Endodermal cell (in vitro differentiated cells): ENCODE data around the gene CHCHD4. TPM values are rescaled to one million over a fixed set of nuclear protein-coding genes. Genes with fewer than 3 reads are reported as not detected.

ENCODE experiments used
- DNase-seq: peaks from one replicate; pipeline ENCODE4 v3.0.0-alpha.2; 2017
- H3K27ac ChIP-seq: 2 replicates; pipeline ENCODE4 v1.5.1; 2013; ENCODE audit warnings: mild to moderate bottlenecking, low read depth, low read length, moderate library complexity
- H3K27me3 ChIP-seq: 2 replicates; pipeline ENCODE4 v1.6.1; 2013; ENCODE audit warnings: mild to moderate bottlenecking, low read length, moderate library complexity; ENCODE audit not compliant: insufficient read depth, control insufficient read depth, poor library complexity, severe bottlenecking
- H3K36me3 ChIP-seq: 2 replicates; pipeline ENCODE4 v1.7.0; 2013; ENCODE audit warnings: mild to moderate bottlenecking, low read length, moderate library complexity; ENCODE audit not compliant: control insufficient read depth, insufficient read depth
- H3K4me1 ChIP-seq: one replicate; pipeline ENCODE4 v1.7.0; 2013; ENCODE audit warnings: low read length; ENCODE audit not compliant: control insufficient read depth, insufficient read depth
- H3K4me3 ChIP-seq: 2 replicates; pipeline ENCODE4 v1.5.1; 2013; ENCODE audit warnings: mild to moderate bottlenecking, low read length, moderate library complexity
- H3K9ac ChIP-seq: 2 replicates; pipeline ENCODE4 v1.6.1; 2013; ENCODE audit warnings: mild to moderate bottlenecking, low read length, moderate library complexity; ENCODE audit not compliant: poor library complexity, severe bottlenecking; ENCODE audit errors: extremely low read depth
- H3K9me3 ChIP-seq: 2 replicates; pipeline ENCODE4 v1.6.1; 2013; ENCODE audit warnings: mild to moderate bottlenecking, low read length, moderate library complexity; ENCODE audit not compliant: control insufficient read depth
- H3K27ac Mint-ChIP-seq: 2 replicates; pipeline ENCODE4 v1.8.0; 2020; ENCODE audit warnings: mixed read lengths
- H3K27me3 Mint-ChIP-seq: 2 replicates; pipeline ENCODE4 v1.8.0; 2021; ENCODE audit warnings: mild to moderate bottlenecking, mixed read lengths; ENCODE audit not compliant: insufficient read depth
- H3K36me3 Mint-ChIP-seq: 2 replicates; pipeline ENCODE4 v1.8.0; 2020; ENCODE audit warnings: low read depth, mixed read lengths
- H3K4me1 Mint-ChIP-seq: 2 replicates; pipeline ENCODE4 v1.8.0; 2020; ENCODE audit warnings: mixed read lengths
- H3K4me3 Mint-ChIP-seq: 2 replicates; pipeline ENCODE4 v1.8.0; 2020; ENCODE audit warnings: mild to moderate bottlenecking, moderate library complexity, mixed read lengths
- H3K9me3 Mint-ChIP-seq: 2 replicates; pipeline ENCODE4 v1.8.0; 2020; ENCODE audit warnings: mild to moderate bottlenecking, mixed read lengths
- CTCF ChIP-seq: fragments of 200-600 bp; sonication (generic); conservative IDR thresholded peaks from 2 replicates; pipeline ENCODE4 v1.5.0; 2021; ENCODE audit warnings: antibody characterized with exemption, mild to moderate bottlenecking
- WGBS, 2 experiments: methylation state at CpG; one replicate each; pipeline versions ENCODE4 v1.1.5 to v1.1.7; 2013; ENCODE audit warnings: missing lambda C conversion rate in 2 of 2, mixed read lengths in 1 of 2; ENCODE audit not compliant: insufficient coverage in 1 of 2, insufficient read length in 1 of 2; 5-methylcytosine and 5-hydroxymethylcytosine counted together
- total RNA-seq, 2 donors: library from RNA; stranded (reverse); fragmentation: NEBNext Ultra II Directional in 1 of 2; extraction: Animal tissue kit (Norgen Biotek cat#: 25700) in 1 of 2; gene quantifications; 2 replicates in 1 of 2; 3 replicates in 1 of 2; pipeline ENCODE4 v1.2.1, GENCODE V29; 2021

CHCHD4 gene
- total RNA-seq, 2 donors from 2014 or later: 16.2 to 20.5 TPM

- no peak overlapping the region for H3K27ac ChIP-seq
- no peaks in the 10 kb centered on the region for H3K9me3 ChIP-seq
- no peak overlapping the region for H3K9ac ChIP-seq
- peak; percentile 77 for TF ChIP-seq CTCF
- H3K4me1 ChIP-seq: peaks cover 10% of the 10 kb centered on the region
- 87 to 92% methylated on average over 20 to 28 of the region's 28 CpGs for WGBS, 2 experiments
- DNase-seq: peak; percentile 93
- no peak overlapping the region for H3K4me3 Mint-ChIP-seq
- H3K36me3 ChIP-seq: peaks cover 44% of the 10 kb centered on the region
- no peaks in the 10 kb centered on the region for H3K27me3 Mint-ChIP-seq
- no peaks in the 10 kb centered on the region for H3K9me3 Mint-ChIP-seq
- H3K4me1 Mint-ChIP-seq: peaks cover 23% of the 10 kb centered on the region
- H3K27me3 ChIP-seq: no peaks in the 10 kb centered on the region
- peaks cover 44% of the 10 kb centered on the region for H3K36me3 Mint-ChIP-seq
- peak overlapping the region; percentile 52 for H3K27ac Mint-ChIP-seq
- H3K4me3 ChIP-seq: no peak overlapping the region
Measured at GRCh38 chr3:14148041-14148985, 23.6 kb upstream of the CHCHD4 start.

- Histone ChIP-seq H3K9me3 (no peaks in the 10 kb centered on the region), H3K36me3 (peaks cover 44% of the 10 kb centered on the region), H3K9ac (no peak overlapping the region), H3K4me3 (no peak overlapping the region), H3K27ac (no peak overlapping the region), H3K4me1 (peaks cover 10% of the 10 kb centered on the region), H3K27me3 (no peaks in the 10 kb centered on the region)
- H3K4me3 Mint-ChIP-seq: no peak overlapping the region
- H3K4me1 Mint-ChIP-seq: peaks cover 20% of the 10 kb centered on the region
- no peaks in the 10 kb centered on the region for H3K9me3 Mint-ChIP-seq
- H3K27ac Mint-ChIP-seq: peak overlapping the region; percentile 52
- no peaks in the 10 kb centered on the region for H3K27me3 Mint-ChIP-seq
- WGBS, 2 experiments: 81% methylated on average over 5 to 12 of the region's 12 CpGs
- DNase-seq: peak; percentile 73
- peaks cover 43% of the 10 kb centered on the region for H3K36me3 Mint-ChIP-seq
- no peak for TF ChIP-seq CTCF
Measured at GRCh38 chr3:14147617-14148016, 22.9 kb upstream of the CHCHD4 start.

GRCh38 chr3:14147066-14147435 is 22.4 kb upstream of the CHCHD4 start:
- Mint-ChIP-seq H3K4me1 (peaks cover 17% of the 10 kb centered on the region), H3K27ac (peak overlapping the region; percentile 32), H3K27me3 (no peaks in the 10 kb centered on the region), H3K9me3 (no peaks in the 10 kb centered on the region), H3K36me3 (peaks cover 43% of the 10 kb centered on the region), H3K4me3 (no peak overlapping the region)
- Histone ChIP-seq H3K4me3 (no peak overlapping the region), H3K27ac (no peak overlapping the region), H3K36me3 (peaks cover 44% of the 10 kb centered on the region), H3K9ac (no peak overlapping the region), H3K4me1 (peaks cover 10% of the 10 kb centered on the region), H3K9me3 (no peaks in the 10 kb centered on the region), H3K27me3 (no peaks in the 10 kb centered on the region)
- TF ChIP-seq CTCF: no peak
- DNase-seq: peak; percentile 42
- 88 to 89% methylated on average over 4 to 5 of the region's 5 CpGs for WGBS, 2 experiments
